SW 1271 (cell line): ENCODE data around the gene IL1RAPL2.

Source experiments
- DNase-seq, 2 experiments: peaks; one replicate each; lab custom pipeline; 2025; lab: John Stamatoyannopoulos, UW

IL1RAPL2 gene

GRCh38 chrX:105267167-105267566 lies 701.2 kb downstream of the IL1RAPL2 start:
- no peak for DNase-seq

- DNase-seq: no peak
Measured at GRCh38 chrX:105269386-105269785, 703.4 kb downstream of the IL1RAPL2 start.

- no peak for DNase-seq
Measured at GRCh38 chrX:105273326-105273725, 707.3 kb downstream of the IL1RAPL2 start.

- DNase-seq: no peak
Measured at GRCh38 chrX:105274091-105274490, 708.1 kb downstream of the IL1RAPL2 start.

DNA sequence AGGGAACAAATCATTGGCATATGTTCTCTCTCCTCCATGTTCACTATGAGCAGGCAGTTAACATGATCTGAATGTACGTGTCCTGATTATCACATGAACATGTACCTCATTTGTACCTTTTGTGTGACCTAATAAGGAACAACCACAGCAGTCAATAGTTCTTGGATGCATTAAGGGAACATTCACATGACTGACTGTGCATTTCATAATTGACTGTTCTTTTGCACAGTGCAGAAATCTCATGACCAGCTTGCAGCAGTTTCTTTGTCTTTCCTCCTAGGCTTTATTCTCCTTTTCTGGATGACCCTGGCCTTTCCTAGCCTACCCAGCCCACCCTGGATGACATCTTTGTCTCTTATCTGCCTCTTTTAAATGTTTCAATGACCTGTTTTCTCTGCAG lies 711.1 kb downstream of the IL1RAPL2 start:
- no peak for DNase-seq

DNA sequence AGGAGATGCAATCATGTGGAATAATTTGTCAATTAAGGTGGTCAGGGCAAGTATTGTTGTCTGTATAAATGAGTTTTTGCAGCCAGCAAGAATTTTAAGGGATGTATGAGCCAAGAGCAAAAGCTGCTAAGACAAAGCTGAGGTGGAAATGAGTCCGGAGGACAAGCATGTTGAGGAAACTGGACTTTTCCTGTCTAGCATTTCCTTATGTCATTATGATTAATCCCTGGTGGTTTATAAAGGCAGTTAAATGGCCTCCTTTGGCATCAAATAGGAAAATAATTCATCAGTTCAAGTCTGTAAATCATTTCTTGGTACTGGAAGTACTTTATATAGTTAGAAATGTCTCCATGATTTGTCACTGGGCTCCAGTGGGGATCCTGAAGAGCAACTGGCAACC lies 716.1 kb downstream of the IL1RAPL2 start:
- no peak for DNase-seq

GRCh38 chrX:105297041-105297440 lies 731.0 kb downstream of the IL1RAPL2 start:
- DNase-seq: no peak

GRCh38 chrX:105299286-105299685 lies 733.3 kb downstream of the IL1RAPL2 start:
- DNase-seq: no peak

GRCh38 chrX:105302246-105302645 lies 736.2 kb downstream of the IL1RAPL2 start:
- no peak for DNase-seq

- DNase-seq: no peak
Measured at GRCh38 chrX:105307762-105308161, 741.8 kb downstream of the IL1RAPL2 start.

- no peak for DNase-seq
Measured at GRCh38 chrX:105313596-105313995, 747.6 kb downstream of the IL1RAPL2 start.

- no peak for DNase-seq
Measured at GRCh38 chrX:105314458-105314857, 748.5 kb downstream of the IL1RAPL2 start.

GRCh38 chrX:105315248-105315647 lies 749.2 kb downstream of the IL1RAPL2 start:
- no peak for DNase-seq

DNA sequence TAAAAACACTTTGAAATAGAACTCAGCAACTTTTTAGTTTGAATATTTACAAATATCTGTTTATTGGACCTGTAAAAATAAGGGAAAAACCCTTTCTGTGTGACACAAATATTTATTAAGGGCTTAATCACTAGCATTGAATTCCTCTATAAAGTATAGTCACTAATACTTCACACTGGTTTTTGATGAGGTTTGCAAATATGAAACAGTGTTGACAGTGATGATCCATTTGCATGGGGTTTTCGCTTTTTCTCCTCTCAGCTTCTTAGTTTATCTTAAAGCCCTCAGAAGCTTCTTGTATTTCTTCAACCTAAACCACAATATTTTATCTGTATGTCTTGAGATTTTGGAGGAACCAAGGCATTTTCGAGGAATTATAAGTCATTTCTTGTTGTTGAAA lies 751.1 kb downstream of the IL1RAPL2 start:
- DNase-seq: no peak

- DNase-seq: no peak
Measured at GRCh38 chrX:105323928-105324327, 757.9 kb downstream of the IL1RAPL2 start.

- no peak for DNase-seq
Measured at GRCh38 chrX:105328773-105329172, 762.8 kb downstream of the IL1RAPL2 start.

- no peak for DNase-seq
Measured at GRCh38 chrX:105331244-105331643, 765.2 kb downstream of the IL1RAPL2 start.

DNA sequence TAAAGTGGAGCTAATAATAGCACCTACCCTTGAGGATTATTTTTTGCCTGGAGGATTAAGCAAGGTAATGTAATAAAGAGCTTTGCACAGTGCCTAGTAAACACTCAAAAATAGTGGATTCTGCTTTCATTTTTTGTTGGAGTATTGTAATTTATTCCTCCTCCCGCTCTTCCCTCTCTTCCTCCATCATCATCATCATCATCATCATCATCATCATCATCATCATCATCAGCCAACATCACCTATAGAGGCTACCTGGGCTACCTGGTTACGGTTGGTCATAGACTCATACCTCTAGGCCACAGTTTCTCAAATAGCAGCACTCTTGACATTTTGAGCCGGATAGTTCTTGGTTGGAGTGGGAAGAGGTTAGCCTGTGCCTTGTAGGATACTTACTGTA lies 781.4 kb downstream of the IL1RAPL2 start:
- DNase-seq: no peak

GRCh38 chrX:105349476-105349875 lies 783.5 kb downstream of the IL1RAPL2 start:
- no peak for DNase-seq

DNA sequence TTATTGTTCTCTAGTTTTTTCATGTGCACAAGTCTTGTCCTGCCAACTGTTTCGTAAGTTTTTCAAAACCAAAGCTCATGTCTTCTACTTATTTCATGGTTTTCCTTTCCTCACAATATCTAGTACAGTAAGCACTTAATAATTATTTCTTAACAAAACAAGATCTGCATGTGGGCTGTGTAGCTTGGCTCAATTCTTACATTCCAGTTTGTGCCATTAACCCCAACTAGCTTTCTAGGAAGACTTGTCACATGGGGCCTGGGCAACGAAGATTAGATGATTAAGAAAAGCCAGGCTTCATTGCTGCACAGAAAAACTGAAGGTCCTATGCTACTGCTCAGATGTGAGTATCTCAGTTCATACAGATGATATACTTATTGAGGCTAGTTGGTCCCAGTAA lies 809.8 kb downstream of the IL1RAPL2 start:
- DNase-seq: no peak

GRCh38 chrX:105424729-105425128 lies 858.7 kb downstream of the IL1RAPL2 start:
- no peak for DNase-seq

- no peak for DNase-seq
Measured at GRCh38 chrX:105451401-105451800, 885.4 kb downstream of the IL1RAPL2 start.

DNA sequence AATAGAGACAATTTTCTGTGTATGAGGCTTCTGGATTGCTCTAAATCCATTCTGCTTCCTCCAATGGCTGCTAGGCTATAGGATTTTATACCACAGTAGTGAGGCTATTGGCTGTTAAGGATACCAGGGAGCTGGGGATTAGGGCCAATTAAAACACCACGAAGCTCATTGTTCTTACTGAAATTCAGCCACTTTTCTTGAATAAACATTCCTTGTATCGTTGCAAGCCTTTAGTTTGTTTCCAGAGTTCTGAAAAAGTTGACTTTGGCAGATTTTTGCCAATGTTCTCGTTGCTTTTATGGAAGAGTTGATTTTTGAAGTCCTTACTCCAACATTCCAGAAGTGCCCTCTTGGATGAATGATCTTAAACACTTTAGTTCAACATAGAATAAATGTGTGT lies 892.8 kb downstream of the IL1RAPL2 start:
- DNase-seq: no peak

DNA sequence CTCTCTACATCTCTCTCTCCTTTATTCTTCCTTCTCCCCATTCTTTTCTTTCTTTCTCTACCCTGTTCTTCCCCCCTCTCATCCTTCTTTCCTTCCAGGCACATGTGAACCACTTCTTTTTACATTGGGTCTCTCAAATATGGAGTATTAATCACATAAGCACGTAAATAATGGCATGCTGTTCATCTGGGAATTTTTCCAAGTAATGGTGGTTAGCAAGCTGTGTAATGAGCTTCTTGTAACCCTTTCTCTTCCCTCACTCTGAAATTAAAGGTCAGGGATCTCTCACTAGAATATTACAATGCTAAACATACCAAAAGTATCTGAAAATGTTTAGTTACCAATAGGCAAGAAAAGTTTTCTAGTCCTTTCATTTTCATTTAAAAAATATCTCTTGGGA lies 894.4 kb downstream of the IL1RAPL2 start:
- no peak for DNase-seq

- no peak for DNase-seq
Measured at GRCh38 chrX:105461016-105461415, 895.0 kb downstream of the IL1RAPL2 start.
